Hematopoietic multipotent progenitor cell treated with erythropoietin and hydrocortisone succinate and interleukin-3 and kit ligand, for 8 days (in vitro differentiated cells): ENCODE data around the gene THUMPD2.
"Not testable (repeated sequence)": the region's sequence is repeated elsewhere in the genome, so short reads cannot be mapped to it uniquely, and the experiment has no call there.

ENCODE experiments used
- DNase-seq: peaks from one replicate; pipeline ENCODE4 v3.0.0-alpha.2; 2015

The THUMPD2 gene

DNA sequence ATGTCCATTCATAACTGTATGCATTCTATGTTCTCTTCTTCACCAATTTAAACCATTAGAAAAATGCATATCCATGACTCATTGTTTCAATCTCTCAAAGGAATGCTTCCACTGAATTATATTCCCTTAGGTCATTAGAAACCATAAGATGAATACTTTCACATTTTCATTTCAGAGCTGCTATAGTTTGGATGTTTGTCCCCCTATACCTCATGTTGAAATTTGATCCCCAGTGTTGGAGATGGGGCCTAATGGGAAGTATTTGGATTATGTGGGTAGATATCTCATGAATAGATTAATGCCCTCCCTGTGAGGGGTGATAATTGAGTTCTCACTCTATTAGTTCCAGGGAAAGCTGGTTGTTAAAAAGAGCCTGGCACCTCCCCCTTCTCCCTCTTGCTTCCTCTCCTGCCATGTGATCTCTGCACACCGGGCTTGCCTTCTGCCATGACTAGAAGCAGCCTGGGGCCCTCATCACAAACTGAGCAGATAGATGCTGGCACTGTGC is 35.7 kb downstream of the THUMPD2 start:
- no peak for DNase-seq

DNA sequence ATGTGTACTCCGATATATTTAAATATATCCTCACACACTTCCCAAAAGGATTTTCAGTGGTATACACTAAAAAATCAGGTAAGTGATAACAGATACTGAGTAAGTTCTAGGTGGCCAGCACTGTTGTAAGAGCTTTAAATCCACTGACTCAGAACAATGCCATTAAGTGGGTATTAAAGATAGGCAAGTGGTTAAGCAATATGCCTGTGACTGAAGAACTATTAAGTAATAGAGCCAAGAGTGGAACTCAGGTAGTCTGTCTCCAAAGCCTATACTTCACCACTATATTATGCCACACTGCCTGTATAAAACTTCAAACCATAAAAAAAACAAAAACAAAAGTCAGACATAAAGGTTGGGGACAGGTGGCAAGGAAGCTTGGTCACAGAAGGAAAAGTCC is 37.2 kb downstream of the THUMPD2 start:
- no peak for DNase-seq

DNA sequence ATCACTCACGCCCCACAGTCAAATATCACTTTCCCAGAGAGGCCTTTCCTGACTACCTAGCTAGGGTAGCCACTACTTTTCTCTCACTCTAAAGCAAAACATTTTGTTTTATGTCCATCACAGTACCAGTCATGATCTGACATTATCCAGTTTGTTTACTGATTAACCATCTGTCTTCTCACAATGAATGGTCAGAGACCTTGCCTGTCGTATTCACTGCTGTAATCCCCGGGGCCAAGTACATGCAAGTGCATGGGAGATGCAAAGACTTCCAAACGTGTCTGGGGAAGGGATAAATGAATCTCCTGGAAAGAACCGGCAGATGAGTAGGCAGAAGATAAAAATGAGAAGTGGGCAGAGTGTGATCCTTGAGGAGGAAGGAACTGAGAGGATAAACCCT is 39.7 kb downstream of the THUMPD2 start:
- no peak for DNase-seq

DNA sequence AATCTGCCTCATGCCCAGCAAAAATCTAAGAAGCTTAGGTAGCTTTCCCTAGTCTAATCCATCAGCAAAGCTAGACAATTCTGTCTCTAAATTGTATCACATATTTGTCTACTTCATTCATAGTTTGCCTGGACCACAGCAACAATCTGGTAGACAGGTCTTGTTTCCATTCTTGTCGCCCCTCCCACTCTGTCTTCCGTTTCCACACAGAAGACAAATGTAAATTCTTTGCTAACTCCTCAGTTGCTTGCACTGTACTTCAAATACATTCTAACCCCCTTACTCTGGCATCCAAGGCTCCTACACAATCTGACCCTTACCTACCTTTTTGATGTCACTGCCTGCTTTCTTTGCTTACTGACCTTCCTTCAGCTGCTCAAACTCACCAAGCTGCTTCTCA is 40.1 kb downstream of the THUMPD2 start:
- no peak for DNase-seq

DNA sequence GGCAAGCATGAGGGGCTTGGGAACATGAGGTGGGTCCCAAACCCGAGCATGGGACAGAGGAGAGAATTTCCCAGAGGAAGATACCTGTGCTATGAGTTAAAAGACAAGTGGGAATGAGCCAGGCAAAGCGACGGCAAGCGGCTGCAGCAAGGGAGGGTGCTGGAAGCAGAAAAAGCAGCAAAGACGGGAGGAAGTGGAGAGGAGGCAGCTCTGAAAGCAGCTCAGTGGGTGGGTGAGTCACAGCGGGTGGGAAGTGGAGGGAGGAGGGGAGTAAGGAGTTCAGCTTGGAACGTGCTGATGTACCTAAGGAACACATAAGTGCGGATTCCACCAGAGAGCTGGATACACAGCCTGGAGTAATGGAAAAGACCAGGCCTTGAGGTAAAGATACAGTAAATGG is 41.4 kb downstream of the THUMPD2 start:
- no peak for DNase-seq

DNA sequence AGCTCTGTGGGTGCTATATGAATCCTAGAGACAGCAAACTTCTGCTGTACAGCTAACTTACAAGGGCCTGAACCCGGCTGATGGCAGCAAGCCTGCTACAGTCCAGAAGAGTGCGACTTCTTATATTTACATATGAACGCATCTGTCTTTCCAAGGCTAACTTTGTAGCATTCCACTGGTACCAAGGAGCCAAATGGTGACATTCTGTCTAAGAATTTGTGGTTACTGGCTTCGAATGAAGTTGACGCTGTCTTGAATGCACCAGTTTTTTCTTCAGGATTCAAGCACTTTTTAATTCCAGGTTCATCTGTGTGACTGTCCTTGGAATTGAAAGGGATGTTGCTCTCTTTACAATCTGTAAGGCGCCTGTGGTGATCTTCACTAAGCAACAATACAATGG is 42.4 kb downstream of the THUMPD2 start:
- DNase-seq, result no peak

DNA sequence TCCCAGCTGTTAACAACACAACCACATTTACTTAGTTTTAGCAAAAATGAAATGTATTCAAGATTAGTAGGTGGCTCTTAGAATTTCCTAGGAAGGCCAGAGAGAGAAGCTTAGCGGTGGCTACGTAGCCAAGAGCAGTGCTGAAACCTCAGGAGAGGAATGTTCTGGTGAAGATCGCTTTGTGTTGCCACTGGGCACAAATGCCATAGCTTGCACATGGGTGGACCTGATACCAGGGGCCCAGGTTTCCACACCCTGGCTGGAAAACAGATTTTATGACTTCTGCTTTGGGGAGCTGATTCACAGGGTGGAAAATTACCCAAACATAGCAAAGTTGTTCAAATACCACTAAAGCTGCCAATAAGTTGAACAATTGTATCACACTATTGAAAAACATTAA is 43.4 kb downstream of the THUMPD2 start:
- DNase-seq, result no peak

DNA sequence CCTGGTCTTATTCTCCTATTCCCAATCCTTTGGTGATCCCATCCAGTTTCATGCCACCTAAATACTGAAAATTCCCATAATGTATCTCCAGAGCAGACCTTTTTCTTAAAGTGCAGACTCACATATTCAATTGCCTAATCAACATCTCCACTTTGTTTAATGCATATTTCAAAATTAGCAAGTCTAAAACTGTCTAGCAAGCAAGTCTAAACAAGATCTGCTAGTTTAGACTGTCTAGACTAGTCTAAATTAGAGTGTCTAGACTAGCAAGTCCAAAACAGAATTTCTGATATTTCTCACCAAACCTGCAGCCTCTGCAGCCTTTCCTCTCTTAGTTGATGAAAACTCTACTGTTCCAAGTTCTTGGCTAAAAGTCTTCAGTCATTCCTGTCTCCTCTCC is 44.6 kb downstream of the THUMPD2 start:
- DNase-seq, result no peak

DNA sequence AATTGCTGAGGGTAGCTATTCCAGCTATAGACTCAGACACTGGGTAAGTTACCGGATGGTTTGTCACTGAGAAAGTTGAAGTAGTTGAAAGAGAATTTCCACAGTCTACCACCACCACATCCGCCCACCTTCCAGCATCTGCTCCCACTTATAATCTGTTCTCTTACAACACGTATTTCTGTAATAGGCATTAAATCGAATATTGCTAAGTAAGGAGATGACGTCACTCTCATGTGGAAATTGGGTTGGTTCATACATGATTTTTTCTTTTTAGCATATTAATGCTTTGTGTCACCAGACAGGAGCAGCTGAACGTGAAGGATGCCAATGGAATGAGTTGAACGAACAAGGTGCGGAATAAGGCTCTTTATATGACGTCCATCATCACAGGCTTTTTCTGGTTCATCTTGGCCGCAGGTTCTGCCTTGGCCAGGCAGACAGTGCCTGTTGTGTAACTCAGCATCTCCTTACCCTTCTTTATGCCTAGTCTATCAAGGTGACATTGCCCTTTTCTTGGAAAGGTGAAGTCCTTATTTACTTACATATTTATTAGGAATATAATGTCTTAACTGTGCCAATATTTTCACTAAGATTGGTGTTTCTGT is 45.9 kb downstream of the THUMPD2 start:
- DNase-seq, result no peak

DNA sequence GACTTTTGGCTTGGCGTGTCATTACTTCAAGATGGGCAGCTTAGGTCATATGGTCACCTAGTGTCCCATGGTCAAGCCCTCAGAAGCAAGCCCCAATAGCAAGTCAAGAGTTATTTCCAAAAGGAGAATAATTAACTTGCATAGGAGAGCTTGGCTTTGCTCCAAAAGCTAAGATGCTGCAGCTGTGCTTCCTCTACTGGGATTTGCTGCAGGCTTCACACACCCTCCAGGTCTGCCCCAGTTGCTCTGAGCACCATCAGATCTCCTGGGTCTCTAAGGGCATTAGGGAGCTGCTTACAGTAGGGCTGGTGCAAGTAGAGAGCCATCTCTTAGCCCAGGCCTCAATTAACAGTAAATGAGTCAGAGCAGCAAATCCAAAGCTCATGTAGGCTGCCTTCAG is 46.6 kb downstream of the THUMPD2 start:
- DNase-seq, result no peak

DNA sequence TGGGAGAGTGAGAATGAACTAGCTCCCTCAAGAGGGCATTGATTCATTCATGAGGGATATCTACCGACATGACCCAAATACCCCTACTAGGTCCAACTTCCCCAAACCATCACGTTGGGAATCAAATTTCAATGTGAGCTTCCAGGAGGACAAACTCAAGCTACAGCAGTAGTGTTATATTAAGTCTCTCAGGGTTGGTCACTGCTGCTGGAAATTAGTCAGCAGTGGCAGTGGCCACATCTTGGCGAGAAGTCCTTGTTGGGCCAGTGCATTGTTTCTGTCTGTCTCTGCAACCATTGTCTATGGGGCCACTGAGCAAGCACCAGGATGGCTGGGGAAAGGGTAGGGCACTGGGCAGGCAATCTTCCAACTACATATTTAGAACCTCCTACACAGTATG is 47.5 kb downstream of the THUMPD2 start:
- no peak for DNase-seq

DNA sequence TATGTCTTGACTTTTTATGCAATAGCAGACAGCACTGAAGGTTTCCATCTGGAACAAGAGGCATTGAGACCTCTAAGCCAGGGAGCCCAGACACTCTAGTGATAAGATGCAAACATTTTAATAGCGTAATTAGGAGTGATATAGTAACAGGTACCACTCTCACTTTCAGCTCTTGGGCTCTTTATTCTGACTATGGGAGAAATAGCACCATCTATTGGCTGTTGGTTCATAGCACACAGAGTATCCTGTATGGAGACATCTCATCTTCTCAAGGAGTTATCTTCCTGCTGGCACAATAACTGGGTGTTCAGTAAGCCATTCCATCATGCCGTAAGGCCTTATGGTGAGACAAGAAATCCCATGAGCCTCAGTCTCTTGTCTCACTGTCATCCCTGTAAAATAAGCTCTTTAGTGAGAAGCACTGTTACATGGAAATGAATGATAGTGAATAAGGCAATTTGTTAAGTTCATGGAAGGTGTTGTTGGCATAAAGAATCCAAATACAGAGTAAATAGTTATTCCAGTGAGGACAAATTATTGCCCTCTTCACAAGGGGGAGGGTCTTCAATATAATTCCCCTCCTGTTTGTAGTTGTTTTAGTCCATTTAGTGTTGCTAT is 48.3 kb downstream of the THUMPD2 start:
- peak; percentile 53 for DNase-seq

DNA sequence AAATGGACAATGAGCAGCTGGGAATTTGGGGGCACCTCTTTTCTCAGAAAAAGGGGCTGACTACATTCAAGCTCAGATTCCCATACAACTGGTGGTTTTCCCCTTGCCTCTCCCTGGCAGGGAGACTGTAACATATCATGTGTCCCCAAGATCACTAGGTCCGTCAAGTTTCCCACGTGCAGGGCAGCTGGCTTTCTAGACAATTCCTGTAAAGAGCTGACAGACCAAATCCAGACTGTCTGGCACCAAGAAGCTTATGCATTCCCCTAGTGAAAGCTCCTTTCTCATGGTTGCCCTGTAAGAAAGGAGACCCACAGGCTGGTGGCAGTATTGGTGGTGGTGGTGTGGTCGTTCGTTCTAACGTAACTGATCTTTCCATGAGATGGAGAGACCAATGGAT is 48.8 kb downstream of the THUMPD2 start:
- DNase-seq, result no peak

DNA sequence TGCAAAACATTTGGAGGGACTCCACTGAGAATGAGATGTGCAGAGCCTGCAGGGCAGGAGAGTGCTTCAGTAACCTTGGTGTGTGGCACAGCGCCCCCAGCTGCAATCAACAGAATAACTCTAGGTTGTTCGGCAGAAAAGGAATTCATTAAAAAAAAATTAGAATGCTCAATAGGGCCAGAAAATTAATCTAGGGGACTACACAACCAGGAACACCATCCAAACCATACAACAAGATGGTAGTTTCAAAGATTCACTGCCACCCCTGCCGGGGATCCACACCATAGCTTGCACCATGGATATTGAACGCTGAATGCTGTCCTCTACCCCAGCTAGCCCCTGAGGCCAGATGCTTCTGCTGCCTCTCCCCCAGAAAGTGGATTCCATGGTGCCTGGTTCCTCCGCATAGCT is 50.1 kb downstream of the THUMPD2 start:
- DNase-seq, result peak; percentile 47

DNA sequence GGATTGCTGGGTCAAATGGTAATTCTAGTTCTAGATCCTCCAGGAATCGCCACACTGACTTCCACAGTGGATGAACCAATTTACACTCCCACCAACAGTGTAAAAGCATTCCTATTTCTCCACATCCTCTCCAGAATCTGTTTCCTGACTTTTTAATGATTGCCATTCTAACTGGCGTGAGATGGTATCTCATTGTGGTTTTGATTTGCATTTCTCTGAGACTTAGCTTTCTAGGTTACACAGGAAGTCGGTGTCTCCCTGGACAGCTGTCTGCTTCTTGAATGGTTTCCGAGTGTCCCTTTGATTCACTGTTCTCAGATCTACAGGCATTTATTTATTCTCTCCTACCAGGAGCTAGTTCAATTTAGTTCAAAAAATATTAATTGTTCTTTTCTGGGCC is 51.0 kb downstream of the THUMPD2 start:
- not testable (repeated sequence) for DNase-seq

DNA sequence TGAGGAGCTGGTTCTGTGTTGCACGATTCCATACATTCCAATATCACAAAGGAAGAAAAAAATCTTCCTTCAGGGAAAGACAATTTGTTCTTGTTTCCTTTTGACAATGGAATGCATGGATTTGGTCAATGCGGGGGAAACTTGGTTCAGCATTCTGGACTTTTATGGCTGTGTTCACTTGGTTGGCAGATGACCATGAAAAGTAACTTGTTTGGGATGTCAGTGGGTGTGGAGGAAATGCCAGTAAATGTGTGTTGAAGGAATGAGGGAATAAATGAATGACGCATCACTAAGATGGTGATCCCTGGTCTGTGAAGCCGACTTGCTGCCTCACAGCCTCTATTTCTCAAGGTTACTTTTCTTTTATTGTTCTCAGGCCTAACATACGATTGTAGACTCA is 53.7 kb downstream of the THUMPD2 start:
- DNase-seq, result no peak

DNA sequence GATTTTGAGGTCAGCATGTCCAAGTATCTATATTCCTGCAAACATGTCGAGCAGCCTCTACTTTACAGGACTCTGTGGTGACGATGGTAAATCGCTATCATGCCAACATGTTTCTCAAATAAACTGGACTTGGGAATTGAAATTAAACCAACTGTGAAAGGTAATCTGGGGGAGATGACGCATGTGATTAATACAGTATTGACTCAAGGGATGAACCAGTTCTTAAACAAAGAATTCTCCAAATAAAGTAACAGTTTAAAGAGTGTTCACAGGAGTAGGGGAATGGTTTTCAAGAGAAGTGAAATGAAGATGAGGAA is 54.3 kb downstream of the THUMPD2 start:
- DNase-seq, result no peak

DNA sequence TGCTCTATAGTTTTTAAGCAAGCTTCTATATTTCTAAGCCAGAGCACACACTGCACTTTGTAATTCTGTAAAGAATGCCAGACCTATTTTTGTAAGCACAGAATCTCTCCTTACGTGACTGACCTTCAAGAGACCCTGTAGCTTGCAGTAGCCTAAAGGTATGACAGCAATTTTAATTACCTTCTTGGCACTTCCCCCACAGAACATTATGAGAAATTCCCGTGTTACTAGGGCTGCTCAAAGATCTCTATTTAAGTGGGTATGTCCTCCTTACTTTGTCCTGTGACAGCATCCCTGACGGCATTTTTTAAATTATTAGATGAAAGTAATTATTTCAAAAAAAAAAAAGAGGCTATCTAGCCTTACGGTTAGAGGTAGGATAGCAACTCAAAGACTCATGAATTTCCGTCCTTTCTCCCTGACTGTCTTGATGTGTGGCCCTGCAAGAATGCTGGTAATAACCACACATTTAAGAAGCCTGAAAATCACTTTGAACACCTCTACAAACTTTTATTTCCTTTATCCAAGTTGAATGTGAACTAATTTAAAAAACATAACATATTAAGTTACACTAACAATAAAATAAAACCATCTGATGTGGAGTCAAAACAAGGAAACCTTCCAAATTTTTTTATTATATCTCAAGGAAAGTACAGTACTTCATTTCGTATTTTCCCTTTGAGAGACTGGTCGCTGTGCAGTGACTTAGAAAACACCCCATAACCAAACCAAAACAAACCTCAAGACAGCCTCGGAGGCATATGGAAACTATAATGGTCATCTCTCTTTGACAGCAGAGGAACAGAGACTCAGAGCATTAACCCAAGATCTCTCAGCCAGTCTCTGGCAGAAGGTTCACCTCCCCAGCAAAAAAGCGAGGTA is 54.9 kb downstream of the THUMPD2 start:
- no peak for DNase-seq

DNA sequence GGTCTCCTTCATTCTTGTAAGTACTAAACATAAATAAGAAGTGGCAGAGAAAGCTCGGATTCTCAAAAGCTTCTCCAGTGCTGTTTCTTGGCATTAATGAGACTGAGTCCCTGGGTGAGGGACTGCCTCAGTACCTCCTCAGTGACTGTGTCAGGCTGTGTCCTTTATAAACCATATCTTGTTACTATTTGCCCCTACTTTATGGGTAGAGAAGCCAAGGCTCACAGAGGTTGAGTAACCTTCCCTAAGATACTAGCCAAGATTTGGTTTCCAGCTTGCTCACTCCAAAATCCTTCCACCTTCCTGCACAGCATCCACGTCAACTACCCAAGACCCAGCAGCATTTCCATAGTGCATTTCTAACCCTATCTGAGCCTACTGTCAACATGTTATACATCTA is 55.6 kb downstream of the THUMPD2 start:
- DNase-seq, result no peak

DNA sequence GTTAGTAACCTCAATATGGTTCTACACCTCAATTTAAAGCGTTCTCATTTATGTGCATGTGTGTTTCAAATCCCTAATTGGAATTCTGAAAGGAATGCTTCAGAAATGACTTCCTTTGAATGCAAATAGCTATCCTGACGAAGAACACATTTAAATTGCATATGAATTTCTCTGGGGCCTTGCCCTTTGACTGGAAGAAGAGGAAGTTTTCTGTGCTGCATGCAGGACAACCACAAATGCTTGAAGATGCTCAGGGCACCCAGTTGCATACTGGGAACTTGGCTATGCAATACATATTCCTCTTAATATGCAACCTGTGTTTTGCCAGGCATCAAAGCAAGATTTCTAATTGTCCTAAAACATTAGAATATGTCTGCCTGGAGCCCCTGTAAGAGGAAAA is 58.1 kb downstream of the THUMPD2 start:
- DNase-seq, result no peak

DNA sequence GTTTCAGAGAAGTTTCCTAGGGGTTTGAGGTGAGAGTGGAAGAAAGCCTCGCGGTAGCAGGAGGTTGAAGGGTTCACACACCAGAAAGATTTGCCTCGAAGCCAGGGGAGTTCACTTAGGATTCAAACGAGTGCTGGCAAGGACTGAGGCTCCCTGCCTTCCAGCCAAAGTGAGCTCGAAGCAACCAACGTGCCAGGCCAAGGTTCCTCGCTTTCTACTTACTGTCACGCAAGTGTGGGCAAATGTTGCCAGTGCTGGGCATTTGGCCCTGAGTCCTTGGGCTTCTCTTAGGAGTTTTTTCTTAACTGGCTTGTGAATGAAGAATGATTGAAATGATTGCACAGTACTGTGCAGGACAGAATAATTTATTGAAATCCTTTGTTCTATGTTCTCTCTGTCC is 59.7 kb downstream of the THUMPD2 start:
- no peak for DNase-seq

DNA sequence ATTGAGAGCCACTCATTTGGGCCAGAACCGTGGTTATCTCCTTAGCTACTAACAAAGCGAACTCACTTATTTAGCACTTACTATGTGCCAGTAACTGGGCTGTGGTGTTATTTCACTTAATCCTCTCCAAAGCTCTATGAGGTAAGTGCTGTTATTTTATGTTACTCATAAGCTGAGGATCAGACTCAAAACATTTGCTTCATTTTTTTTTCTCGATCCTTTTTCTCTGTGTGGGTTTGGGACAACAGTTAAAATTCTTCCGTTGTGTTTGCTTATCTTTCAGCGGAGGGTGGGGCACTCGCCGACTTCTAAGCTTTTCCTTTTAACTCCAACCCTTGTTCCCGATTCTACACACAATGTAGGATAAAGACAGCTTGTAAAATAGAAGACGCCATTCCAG is 60.6 kb downstream of the THUMPD2 start:
- no peak for DNase-seq

DNA sequence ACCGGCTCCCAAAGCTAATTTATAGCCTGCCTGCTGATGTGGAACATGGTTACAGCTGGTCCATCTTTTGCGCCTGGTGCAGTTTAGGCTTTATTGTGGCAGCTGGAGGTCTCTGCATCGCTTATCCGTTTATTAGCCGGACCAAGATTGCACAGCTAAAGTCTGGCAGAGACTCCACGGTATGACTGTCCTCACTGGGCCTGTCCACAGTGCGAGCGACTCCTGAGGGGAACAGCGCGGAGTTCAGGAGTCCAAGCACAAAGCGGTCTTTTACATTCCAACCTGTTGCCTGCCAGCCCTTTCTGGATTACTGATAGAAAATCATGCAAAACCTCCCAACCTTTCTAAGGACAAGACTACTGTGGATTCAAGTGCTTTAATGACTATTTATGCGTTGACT is 62.0 kb downstream of the THUMPD2 start:
- no peak for DNase-seq

DNA sequence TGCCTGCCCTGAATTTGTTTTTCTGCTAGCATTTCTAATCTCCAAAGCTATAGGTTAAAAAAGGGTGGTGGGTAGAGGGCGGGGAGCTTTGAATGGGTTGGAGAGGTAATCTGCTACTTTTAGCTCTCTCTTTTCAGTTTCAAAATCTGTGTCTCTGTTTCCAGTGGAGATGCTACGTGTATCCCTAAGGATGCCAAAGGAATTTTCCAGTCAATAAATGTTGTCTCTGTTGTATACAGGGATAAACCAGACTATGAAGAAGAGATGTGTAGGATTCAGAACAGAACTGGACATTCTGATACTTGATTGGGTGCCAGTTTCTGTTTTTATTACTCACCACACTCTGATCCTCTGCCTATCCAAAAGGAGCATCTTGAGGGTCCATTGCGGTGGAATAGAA is 63.2 kb downstream of the THUMPD2 start:
- no peak for DNase-seq
